Measurements from ENCODE around the gene RABGAP1L. TPM values are rescaled to one million over a fixed set of nuclear protein-coding genes. Genes with fewer than 3 reads are reported as not detected.

Gene RABGAP1L
- total RNA-seq, 1 experiment from 2014 or later = 29.3 TPM

DNA sequence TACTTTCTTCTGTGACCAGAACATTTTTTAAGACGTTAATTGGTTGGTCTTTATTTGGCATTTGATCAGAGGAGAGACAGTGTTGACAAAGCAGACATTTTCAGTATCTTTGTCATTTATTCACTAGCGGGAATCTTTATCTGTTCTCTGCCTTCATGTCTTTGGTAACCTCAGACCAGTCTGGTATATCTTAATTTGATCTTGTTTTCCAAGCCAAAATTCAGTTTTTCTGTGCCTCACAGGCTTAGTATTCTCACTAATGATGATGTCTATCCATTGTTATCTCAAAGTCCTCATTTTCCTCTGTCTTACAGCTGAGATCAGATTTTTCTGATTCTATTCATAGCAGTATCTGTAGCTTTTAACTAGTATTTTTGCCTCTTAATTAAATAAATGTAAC is 447.2 kb downstream of the RABGAP1L start:
- no peak for TF ChIP-seq SRF (IDR thresholded peaks at IDR 0.05; ENCODE audit: low read depth)
- TF ChIP-seq CEBPB (IDR thresholded peaks at IDR 0.05; ENCODE audit: low read depth) = no peak
- TF ChIP-seq CBX3 (IDR thresholded peaks at IDR 0.05; ENCODE audit: low read depth) = no peak
- no peak for TF ChIP-seq SP1 (IDR thresholded peaks at IDR 0.05; ENCODE audit: low read depth)
- no peak for TF ChIP-seq ZNF274 (IDR thresholded peaks at IDR 0.05; ENCODE audit: low read depth, low read length)
- TF ChIP-seq FOSL1 (IDR thresholded peaks at IDR 0.05; ENCODE audit: low read depth) = no peak
- TF ChIP-seq SIN3A (IDR thresholded peaks at IDR 0.05; ENCODE audit: low read depth) = no peak
- no peak for TF ChIP-seq POLR2A (IDR thresholded peaks at IDR 0.05; ENCODE audit: borderline replicate concordance, extremely low read depth, insufficient read depth, insufficient read length)
- no peak for TF ChIP-seq JUND (IDR thresholded peaks at IDR 0.05)
- TF ChIP-seq, protein P1, sequence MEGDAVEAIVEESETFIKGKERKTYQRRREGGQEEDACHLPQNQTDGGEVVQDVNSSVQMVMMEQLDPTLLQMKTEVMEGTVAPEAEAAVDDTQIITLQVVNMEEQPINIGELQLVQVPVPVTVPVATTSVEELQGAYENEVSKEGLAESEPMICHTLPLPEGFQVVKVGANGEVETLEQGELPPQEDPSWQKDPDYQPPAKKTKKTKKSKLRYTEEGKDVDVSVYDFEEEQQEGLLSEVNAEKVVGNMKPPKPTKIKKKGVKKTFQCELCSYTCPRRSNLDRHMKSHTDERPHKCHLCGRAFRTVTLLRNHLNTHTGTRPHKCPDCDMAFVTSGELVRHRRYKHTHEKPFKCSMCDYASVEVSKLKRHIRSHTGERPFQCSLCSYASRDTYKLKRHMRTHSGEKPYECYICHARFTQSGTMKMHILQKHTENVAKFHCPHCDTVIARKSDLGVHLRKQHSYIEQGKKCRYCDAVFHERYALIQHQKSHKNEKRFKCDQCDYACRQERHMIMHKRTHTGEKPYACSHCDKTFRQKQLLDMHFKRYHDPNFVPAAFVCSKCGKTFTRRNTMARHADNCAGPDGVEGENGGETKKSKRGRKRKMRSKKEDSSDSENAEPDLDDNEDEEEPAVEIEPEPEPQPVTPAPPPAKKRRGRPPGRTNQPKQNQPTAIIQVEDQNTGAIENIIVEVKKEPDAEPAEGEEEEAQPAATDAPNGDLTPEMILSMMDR (IDR thresholded peaks at IDR 0.05 in 2 of 3, conservative IDR thresholded peaks at IDR 0.05 in 1 of 3; ENCODE audit: borderline replicate concordance in 1 of 3, insufficient read depth in 1 of 3, low read depth in 2 of 3, low read length in 2 of 3) = no peak
- TF ChIP-seq ZFX (IDR thresholded peaks at IDR 0.05) = no peak
- TF ChIP-seq YY1 (IDR thresholded peaks at IDR 0.05; ENCODE audit: extremely low read depth, insufficient replicate concordance, low read depth, low read length) = no peak
- TF ChIP-seq POLR2AphosphoS5 (IDR thresholded peaks at IDR 0.05; ENCODE audit: low read depth, low read length) = no peak
- TF ChIP-seq TCF7L2 (IDR thresholded peaks at IDR 0.05; ENCODE audit: borderline replicate concordance, extremely low read depth, insufficient read depth, insufficient read length) = no peak
- no peak for TF ChIP-seq RAD21 (IDR thresholded peaks at IDR 0.05; ENCODE audit: low read depth)
- TF ChIP-seq, protein P2, sequence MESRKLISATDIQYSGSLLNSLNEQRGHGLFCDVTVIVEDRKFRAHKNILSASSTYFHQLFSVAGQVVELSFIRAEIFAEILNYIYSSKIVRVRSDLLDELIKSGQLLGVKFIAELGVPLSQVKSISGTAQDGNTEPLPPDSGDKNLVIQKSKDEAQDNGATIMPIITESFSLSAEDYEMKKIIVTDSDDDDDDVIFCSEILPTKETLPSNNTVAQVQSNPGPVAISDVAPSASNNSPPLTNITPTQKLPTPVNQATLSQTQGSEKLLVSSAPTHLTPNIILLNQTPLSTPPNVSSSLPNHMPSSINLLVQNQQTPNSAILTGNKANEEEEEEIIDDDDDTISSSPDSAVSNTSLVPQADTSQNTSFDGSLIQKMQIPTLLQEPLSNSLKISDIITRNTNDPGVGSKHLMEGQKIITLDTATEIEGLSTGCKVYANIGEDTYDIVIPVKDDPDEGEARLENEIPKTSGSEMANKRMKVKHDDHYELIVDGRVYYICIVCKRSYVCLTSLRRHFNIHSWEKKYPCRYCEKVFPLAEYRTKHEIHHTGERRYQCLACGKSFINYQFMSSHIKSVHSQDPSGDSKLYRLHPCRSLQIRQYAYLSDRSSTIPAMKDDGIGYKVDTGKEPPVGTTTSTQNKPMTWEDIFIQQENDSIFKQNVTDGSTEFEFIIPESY (IDR thresholded peaks at IDR 0.05; ENCODE audit: extremely low read depth, insufficient replicate concordance, low read length) = no peak
- TF ChIP-seq, protein P3, sequence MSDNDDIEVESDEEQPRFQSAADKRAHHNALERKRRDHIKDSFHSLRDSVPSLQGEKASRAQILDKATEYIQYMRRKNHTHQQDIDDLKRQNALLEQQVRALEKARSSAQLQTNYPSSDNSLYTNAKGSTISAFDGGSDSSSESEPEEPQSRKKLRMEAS (IDR thresholded peaks at IDR 0.05) = no peak
- TF ChIP-seq REST (IDR thresholded peaks at IDR 0.05; ENCODE audit: low read depth) = no peak
- TF ChIP-seq, protein P4, sequence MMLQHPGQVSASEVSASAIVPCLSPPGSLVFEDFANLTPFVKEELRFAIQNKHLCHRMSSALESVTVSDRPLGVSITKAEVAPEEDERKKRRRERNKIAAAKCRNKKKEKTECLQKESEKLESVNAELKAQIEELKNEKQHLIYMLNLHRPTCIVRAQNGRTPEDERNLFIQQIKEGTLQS (IDR thresholded peaks at IDR 0.05) = no peak
- TF ChIP-seq EZH2 (IDR thresholded peaks at IDR 0.05) = no peak
- H3K27me3 ChIP-seq (ENCODE audit: insufficient read depth, low read length) = no peaks in the 10 kb centered on the region
- no peaks in the 10 kb centered on the region for H3K9me2 ChIP-seq (ENCODE audit: insufficient read depth)
- no peaks in the 10 kb centered on the region for H3K4me1 ChIP-seq (ENCODE audit: control insufficient read depth in 1 of 2, insufficient read depth in 2 of 2, low read length in 2 of 2)
- no peaks in the 10 kb centered on the region for H3K79me2 ChIP-seq (ENCODE audit: insufficient read depth, low read length)
- H3K36me3 ChIP-seq (ENCODE audit: control insufficient read depth in 1 of 2, insufficient read depth in 2 of 2, low read length in 2 of 2) = no peaks in the 10 kb centered on the region
- ChIA-PET CTCF (no interaction called here), POLR2A (no interaction called here), RAD21 (ENCODE audit: low non-redundant PET in 1 of 2, low total read pairs in 2 of 2, uncharacterized antibody in 2 of 2, unreplicated experiment in 2 of 2) (no interaction called here)
- H3K9me3 ChIP-seq (ENCODE audit: control insufficient read depth in 1 of 2, insufficient read depth in 1 of 2, low read depth in 1 of 2, low read length in 2 of 2) = no peaks in the 10 kb centered on the region
- intact Hi-C loops (cut with micrococcal nuclease) = no loop called here
- BruUV-seq (replicated peaks) = no TSS peak
- H4K20me1 ChIP-seq (ENCODE audit: insufficient read depth) = no peaks in the 10 kb centered on the region; the same call in 1 of the 2 replicates
- DNase-seq (ENCODE audit: low read depth, low spot score) (no peak), ATAC-seq (no peak)
- no peak overlapping the region for H3K4me2 ChIP-seq (ENCODE audit: low read length)
- no peak overlapping the region for H3K4me3 ChIP-seq (replicated peaks in 1 of 2; ENCODE audit: low read depth in 1 of 2, low read length in 2 of 2)
- no peak overlapping the region for H2AFZ ChIP-seq (ENCODE audit: low read depth, low read length, poor library complexity, severe bottlenecking)
- H3K27ac ChIP-seq (ENCODE audit: low read depth, low read length) = no peak overlapping the region
- H3K9ac ChIP-seq (ENCODE audit: low read length) = no peak overlapping the region

Data from HCT116 (cell line).